ENCODE data around the gene DNAJC5.

Gene DNAJC5

DNA sequence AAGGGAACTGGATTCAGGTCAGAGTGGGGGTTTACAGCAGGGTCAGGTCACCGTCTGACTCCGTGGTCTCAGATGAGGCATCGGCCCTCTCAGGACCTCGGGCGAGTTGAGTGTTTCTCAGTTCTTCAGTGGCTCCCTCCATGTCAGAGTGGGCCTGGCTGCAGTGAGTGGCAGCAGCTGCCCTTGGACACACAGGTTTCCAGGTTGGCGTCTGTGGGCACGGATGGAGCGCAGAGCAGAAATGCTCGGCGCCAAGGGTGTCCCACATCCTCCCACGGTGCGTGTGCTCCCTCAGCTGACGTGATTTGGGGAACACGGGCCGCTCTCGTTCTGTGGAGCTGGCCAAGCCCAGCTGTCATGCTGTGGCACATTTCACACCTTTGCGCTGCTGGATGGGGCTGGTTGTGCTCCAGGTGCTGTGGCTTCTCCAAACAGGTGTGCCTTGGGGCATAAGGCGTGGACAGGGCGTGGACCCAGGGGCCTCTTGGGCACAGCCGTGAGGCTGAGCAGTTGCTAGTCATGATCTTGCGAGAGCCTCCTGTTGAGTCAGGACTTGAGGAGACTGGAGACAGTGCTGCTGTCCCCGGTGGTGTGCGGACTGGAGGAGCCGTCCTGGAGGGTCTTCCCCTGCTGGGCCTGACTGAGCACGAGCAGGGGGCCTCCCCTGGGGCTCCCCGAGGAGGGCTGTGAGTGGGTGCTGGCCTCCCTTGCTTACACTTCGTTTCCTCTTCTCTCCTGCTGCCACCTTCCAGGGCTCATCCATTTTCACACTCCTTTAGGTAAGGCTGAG lies 9.5 kb upstream of the DNAJC5 start:
- DNase-seq, result no peak

DNA sequence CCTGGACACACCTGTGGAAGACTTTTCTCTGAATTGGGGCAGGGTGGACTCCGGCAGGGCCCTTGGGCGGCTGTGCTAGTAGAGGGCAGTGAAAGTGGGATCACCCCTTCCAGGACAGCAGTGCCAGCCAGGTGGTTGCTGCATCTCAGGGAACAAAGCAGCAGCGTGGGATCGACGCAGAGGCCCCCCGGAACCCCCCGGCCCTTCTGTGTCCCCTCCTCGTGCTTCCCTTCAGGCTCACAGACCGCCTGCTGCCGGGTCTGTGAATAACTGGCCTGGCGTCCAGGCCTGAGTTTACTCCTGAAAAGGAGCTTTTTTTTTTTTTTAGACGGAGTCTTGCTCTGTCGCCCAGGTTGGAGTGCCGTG lies 8.9 kb upstream of the DNAJC5 start:
- DNase-seq, result no peak

DNA sequence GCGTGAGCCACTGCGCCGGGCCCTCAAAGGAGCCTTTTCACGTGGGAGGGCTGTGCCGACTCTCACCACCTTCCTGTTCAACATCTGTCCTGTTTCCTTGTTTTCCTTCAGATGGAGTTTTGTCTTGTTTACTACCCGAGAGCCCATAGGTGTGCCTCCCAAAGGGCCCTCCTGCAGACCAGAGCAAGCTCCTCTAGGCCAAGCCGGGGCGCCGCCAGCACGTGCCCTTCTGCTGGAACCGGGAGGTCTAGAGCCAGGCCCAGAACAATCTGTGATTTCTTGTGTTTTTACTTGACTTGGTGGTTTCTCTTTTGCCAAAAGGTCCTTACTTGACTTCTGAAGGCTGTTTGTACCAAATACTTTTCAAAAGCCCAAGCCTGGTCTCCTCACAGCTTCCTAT lies 8.0 kb upstream of the DNAJC5 start:
- DNase-seq, result no peak

DNA sequence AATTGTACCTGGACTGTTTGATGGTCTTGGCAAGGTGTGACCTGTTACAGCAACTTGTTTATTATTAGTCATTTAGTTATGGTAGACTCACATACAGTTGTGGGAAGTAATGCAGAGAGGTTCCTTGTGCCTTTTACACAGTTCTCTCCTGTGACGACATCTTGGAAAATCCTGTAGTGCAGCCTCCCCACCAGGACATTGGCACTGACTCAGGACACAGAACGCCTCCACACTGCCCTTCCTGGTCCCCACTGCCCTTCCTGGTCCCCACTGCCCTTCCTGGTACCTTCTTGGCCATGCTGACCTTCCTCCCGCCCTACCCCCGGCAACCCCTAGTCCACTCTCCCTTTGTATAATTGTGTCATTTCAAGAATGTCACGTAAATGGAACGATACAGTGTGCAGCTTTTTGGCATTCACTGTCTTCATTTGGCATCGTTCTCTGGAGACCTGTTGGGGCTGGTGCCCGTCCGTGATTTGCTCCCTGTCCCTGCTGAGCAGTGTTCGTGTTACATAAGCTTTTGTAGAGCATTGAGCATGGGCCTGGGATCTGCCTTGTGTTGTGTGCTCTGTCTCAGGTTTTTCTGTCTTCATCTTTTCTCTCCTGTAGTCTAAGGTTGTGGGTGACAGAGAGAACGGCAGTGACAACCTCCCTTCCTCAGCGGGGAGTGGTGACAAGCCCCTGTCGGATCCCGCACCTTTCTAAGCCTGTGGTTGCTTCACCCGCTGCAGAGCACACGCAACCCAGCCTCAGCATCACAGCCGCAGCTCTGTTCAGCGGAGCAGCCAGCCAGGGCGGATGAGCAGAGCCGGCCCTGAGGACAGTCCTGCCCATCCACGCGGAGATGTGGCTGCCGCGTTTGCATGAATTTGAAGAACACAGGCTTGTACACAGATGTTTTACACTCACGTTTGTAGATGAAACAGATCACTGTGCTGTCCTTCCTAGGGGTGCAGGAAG lies 5.4 kb upstream of the DNAJC5 start:
- no peak for DNase-seq

DNA sequence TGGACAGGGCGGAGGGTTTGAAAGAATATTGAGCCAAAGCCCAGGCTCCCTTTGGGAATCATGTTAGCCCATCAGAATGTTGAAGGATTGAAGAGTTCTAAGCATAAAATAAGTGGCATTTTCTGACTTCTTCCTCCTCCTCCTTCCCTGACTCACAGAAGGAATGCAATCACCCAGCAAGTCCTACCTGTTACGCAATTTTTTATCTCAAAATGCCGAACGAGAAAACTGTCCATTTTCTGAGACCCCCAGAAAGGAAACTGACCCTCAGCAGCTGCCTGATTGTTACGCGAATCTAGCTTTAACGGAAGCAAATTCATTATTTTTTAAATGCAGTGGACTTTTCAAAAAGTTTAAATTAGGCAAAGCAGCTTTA lies 4.7 kb upstream of the DNAJC5 start:
- DNase-seq, result no peak

DNA sequence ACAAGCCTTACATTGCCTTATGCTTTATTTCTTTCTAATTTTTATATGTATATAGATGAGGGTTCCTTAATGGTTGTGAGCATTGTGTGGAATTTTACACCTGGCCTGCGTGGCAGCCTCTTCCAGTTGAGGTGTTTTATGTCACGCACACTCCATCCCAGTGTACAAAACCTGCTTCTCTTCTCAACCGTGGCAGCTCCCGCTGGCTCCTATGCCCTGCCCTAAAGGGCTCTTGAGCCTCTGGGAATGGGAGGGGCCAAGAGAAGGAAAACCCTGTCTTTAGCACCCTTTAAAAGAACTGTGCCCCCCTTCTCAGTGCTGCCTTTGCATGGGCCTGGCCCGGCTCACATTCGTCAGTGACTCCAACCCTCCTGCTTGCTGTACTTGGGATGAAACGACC lies 4.3 kb upstream of the DNAJC5 start:
- no peak for DNase-seq

DNA sequence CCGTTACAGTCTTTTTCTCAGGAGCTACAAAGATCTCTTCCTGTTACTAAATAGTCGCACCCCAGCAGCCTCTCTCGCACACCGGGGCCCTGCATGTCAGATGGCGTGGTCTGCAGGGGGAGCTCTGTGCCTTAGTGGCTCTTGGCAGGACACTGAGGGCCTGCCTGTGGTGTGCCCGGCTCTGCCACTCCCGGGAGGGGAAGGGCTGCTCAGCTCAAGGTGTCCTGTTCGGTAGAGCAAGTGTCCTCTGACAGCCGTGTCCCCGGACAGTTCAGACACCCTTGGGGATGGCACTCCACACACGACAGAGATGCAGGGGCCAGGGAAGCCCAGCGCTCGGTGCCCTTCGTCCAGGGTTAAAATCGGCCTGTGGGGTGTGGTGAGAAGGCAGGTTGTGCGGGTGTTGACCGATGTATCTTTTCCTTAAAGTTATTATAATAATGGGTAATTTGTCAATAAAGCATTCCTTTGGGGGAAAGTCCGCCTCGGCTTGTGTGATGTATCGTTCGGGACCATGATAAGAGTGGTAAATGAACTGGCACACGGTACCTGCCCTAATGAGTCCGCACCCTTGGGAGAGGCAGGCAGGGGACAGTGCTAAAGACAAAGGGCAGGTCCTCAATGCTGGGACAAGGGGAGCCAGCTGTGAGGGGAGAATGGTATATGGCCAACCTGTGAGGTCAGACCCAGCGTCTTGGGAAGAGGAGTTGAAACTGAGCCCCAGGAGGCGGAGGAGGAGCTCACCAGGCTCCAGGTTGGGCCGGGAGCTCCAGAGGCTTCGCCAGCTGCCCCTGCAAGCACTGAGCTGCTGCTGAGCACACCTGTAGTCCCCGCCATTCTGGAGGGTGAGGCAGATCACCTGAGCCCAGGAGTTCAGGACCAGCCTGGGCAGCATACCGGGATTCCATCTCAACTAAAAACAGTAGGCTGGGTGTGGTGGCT lies 3.6 kb upstream of the DNAJC5 start:
- DNase-seq, result no peak

DNA sequence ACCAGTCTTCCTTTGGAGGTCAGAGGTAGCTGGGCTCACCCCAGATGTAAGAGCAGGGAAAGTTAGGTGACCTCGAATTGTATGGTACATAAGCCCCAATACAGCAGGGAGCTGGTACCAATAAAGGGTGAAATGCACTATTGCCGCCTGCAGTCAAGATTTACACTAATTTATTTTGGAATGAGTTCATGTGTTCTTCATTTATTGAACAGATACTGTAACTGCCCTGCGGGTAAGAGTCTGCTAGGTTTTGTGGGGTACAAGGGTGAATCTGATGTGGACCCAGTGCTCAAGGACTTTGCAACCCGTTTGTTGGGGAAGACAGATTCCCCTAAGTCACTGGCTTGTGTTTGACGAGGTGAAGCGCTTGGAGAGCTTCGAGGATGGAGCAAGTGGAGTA lies 2.5 kb upstream of the DNAJC5 start:
- DNase-seq, result no peak

DNA sequence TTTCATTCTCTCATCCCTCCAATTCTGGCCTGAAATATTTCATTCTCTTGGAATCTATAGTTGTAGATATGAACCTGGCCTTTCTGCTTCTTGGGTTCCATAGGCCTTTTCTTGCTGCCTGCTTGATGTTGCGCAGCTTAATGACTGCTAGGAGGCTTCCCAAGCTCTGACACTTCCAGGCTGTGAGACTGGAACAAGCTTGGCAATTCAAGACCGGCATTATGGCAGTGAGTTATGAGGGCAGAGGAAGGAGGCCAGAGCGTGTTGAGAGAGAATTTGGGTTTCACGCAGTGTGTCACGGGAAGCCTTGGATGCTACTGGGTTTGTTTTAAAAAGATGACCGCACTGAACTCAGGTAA lies 948 bp upstream of the DNAJC5 start:
- no peak for DNase-seq

DNA sequence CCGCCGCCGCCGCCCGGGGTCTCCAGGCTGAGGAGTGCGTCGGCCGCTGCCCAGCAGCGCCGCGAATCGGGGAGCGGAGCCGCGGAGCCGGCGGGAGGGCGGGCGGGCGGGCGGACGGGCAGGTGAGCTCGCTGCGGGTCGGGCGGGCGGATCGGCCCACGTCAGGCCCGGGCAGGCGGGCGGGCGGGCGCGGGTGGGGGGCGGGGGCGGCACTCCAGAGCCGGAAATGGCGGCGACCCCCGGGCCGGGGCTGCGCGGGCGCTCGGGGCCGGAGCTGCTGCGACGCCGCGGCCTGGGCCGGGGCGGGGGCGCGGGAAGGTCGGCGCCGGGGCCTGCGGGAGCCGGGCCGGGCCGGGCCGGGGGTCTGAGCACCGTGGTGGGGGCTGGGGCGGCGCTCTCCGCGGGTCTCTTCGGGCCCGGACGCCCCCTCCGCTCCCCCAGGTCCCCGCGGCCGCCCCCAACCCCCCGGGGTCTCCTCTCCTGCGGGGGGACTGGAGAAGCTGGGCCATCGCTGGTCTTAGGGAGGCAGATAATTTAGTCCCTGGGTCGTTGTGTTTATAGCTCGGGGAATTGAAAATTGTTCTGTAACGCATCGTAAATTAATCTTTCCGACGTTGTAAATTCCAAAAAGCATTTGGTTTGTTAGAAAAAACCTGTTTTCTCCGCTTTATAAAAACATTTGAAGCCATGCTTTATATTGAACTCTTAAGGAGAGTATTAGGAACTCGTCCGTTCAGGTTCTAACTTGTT lies 451 bp downstream of the DNAJC5 start:
- no peak for DNase-seq

DNA sequence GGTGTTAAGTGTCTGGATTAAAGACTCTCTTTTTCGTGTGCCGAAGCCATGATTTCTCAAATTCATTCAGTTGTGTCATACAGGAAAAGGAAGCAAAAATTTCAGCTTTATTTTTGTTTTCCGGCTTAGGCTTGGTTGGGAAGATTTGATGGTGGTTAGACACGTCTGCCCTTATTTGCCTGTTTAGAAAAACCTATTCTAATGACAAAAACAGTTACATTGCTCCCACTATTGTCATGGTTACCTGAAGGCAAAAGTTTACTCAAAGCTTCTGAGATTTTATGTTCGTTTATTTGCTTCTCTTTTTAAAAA lies 982 bp downstream of the DNAJC5 start:
- DNase-seq, result no peak

DNA sequence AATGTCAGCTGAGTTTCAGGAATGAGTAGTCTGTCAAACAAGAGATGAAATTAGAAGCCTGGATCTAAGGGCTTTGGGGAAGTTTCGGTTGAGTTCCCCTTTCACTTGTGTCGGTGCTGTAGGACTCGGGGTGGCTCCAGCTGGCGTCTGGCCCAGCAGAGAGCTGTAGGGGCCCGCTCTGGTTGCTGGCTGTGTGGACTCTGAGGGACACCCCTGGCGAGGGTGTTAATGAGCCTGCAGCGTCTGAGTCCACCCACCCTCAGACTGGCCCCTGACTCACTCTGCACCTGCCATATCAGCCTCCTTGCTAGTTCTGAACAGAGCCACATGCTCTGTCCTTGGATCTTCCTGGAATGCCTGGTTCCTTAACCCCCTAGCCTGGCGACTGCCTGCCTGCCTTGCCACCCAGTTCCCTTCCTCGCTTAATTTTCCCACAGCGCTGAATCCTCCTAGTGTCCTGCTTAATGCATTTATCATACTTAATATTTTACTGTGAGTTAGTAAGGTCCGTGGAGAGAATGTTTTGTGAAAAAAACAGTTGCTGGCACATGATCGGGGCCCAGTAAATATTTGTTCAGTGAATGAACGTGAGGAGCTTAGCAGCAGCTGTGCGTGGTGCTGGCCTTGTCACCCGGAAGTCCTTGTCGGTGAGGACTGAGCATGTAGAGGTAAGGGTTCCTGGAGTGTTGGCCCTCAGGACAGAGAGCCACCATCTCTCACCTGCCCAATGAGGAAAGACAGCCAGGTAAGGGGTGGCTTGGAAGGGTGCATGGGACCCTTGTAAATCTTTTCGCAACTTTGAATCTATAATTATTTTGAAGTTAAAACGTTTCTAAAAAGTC lies 1.6 kb downstream of the DNAJC5 start:
- DNase-seq, result peak; percentile 54

DNA sequence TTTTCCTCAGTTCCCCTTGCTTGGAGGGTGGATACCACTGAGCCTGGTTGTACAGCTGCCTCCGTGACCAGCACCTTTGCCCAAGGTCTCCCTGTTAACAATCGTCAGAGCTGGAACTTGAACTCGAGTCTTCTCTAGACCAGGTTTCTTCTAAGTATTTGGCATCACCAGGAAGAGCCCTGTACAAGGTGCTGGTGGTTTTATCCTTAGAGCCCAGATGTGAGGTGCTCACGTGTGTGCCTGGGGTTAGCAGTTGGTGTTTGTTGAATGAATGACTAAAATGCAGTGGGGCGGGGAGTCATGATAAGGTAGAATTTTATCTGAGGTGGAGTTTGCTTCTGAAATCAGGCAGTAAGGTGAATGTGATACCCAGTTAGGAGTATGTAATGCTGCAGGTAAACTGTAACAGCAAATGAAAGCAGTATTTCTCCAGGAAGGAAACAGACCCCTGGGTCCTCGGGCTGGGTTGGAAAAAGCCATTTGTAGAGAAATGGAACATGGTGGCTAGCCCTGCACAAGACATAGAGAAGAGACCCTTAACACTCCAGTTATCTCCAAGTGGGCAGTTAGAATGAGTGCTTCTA lies 3.1 kb downstream of the DNAJC5 start:
- DNase-seq, result no peak

DNA sequence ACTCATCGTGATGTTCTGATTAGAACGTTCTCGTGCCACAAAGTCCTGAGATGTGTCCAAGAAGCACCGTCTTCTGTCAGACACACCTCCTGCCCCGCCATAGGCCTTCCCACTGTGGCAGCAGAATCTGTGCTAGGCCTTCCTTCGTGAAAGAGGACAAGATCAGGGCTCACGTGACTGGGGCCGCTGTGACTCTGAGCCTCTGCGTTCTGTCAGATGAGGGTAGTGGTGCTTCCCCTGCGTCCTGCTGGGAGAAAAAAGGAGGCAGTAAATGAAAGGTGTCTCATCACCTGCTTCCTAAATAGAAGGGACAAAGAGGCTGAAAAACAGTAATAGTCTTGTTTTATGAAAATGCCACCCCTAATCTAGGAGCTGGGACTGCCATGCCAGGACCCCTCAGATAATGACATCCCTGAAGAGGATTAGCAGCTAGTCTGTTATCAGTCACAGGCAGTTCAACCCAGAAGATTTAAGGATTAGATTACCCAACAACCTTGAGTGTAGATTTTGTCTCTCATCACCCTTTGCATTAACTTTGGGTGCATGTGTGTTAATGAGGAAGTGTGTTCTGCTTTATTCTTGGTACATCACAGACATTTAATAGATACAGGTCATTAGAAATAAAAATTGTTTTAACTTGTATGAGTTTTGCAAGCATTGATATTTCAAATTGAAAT lies 4.1 kb downstream of the DNAJC5 start:
- DNase-seq, result no peak

DNA sequence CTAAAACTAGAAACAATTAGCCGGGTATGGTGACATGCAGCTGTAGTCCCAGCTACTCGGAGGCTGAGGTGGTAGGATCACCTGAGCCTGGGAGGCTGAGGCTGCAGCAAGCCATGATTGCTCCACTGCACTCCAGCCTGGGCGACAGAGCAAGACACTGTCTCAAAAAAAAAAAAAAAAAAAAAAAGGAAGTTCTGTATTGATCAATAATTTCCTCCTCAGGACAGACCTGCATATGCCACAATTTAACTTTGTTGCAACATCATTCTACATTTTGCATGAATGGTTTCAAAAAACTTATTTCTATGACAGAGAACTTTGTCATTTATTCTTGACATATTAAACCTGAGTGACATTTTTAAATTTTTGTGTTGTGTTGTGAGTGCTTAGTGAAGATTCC lies 5.5 kb downstream of the DNAJC5 start:
- DNase-seq, result no peak

DNA sequence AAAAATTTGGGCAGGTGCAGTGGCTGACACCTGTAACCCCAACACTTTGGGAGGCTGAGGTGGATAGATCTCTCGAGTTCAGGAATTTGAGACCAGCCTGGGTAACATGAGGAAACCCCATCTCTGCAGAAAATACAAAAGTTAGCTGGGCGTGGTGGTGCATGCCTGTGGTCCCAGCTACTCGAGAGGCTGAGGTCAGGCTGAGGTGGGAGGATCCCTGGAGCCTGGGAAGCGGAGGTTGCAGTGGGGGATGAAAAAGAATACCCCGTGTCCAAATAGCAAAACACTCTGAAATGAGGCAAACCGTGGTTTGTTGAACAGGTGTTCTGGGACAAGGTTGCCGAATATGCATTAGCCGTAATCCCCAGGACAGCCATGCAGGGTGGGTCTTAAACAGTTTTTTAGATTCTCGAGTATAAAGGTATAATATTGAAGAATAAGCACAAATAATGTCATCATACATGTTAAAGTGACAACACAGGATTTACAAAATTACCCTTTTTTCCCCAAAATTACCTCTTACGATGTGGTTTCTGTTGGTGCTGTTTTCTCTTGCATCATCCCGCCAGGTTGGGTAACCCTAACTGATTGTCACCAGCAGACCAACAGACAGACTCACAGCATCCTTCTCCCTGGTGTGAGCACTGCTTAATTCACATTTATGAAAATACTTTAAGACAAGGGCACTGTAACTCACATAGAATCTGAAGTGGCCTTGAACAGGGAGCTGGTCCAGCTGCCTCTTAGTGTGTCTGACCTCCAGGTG lies 9.1 kb downstream of the DNAJC5 start:
- no peak for DNase-seq

DNA sequence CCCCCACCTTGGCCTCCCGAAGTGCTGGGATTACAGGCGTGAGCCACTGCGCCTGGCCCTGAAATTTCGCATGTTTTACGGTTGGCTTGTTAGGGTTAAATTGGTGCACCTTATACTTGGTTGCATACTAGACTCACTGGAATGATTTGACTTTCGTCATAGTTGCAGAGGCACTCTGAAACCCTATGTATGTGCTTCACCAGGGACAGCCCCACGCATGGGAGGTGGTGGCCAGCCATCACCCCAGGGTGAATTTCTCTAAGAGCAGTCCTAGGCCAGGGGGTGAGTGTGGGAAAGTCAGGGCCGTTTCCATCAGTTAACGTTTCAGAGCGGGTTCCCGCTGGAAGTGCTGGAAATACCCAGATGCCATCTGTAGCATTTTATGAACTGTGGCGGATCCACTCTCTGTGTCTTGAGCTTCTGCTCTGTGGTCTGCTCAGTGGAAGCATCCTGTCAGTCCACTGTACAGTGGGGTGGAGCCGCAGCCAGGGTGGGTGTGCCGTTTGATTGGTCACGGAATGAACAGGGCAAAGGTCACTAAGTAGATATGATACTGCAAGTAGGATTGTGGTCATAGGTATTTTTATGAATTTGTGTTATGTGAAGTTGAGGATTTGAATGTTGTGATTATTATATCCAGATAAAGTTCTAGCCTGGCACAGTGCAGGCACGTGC lies 13.2 kb downstream of the DNAJC5 start:
- DNase-seq, result no peak

DNA sequence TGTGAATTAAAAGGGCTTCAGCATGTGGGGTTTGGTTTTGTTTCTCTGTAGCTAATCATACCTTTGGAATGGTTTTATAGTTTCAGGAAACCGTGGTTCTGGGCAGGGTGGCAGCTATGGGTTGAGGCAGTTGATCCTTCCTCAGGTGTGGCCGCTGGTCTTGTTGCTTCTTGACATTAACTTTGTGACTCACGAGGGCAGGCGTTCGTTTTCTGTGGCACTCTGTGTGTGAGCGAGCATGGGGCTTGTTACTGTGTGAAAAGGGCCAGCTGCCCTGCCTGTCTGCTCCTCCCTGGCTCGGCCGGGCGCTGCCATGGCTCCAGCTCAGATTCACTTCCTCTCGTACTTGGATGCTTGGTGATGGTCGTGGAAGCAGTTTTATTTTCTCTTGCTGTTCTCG lies 16.2 kb downstream of the DNAJC5 start:
- DNase-seq, result no peak

DNA sequence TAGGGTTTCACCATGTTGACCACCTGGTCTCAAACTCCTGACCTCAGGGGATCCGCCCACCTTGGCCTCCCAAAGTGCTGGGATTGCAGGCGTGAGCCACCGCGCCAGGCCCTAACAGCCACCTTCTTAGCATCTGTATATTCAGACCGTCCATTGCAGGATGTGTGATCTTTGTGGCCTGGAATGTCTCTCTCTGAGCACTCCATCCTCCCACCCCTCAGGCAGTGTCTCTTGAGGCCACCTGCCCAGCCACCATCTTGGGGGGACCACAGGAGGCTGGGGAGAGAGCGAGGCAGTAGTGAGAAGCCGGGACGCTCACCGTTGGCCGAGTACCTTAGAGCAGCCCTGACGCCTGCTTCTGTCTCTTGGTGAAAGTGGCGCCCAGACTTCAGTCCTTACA lies 18.8 kb downstream of the DNAJC5 start:
- no peak for DNase-seq

All from NCI-H345 (cell line).